Mesothelial cell of epicardium (in vitro differentiated cells): ENCODE measurements around the gene HHEX. TPM values are rescaled to one million over a fixed set of nuclear protein-coding genes. Genes with fewer than 3 reads are reported as not detected.

ENCODE experiments used
- DNase-seq, 2 experiments: peaks; one replicate each; pipeline ENCODE4 v3.0.0; 2021; ENCODE audit warnings: low spot score in 2 of 2; ENCODE audit not compliant: unreplicated experiment in 2 of 2
- H3K27ac Mint-ChIP-seq: 2 replicates; pipeline ENCODE4 v1.8.0; 2021; ENCODE audit warnings: mixed read lengths
- H3K27me3 Mint-ChIP-seq: 2 replicates; pipeline ENCODE4 v1.8.0; 2021; ENCODE audit warnings: low read depth, mixed read lengths
- H3K36me3 Mint-ChIP-seq: 2 replicates; pipeline ENCODE4 v1.8.0; 2021; ENCODE audit warnings: mixed read lengths
- H3K4me1 Mint-ChIP-seq: 2 replicates; pipeline ENCODE4 v1.8.0; 2021; ENCODE audit warnings: mixed read lengths
- H3K4me3 Mint-ChIP-seq: 2 replicates; pipeline ENCODE4 v1.8.0; 2021; ENCODE audit warnings: mild to moderate bottlenecking, moderate library complexity, mixed read lengths
- H3K9me3 Mint-ChIP-seq: 2 replicates; pipeline ENCODE4 v1.8.0; 2021; ENCODE audit warnings: mixed read lengths
- CTCF ChIP-seq: fragments of 200-600 bp; sonication (generic); IDR thresholded peaks from one replicate; pipeline ENCODE4 v1.5.0; 2021; ENCODE audit warnings: antibody characterized with exemption; ENCODE audit not compliant: unreplicated experiment
- total RNA-seq: library from RNA; stranded (reverse); gene quantifications from 3 replicates; pipeline ENCODE4 v1.2.1, GENCODE V29; 2021

Gene HHEX
- total RNA-seq, 1 donor from 2014 or later = 0.13 TPM

- TF ChIP-seq CTCF = no peak
- peak in 1 of 2 experiments; percentile 43 for DNase-seq
- Mint-ChIP-seq H3K27me3 (peaks cover 97% of the 10 kb centered on the region), H3K36me3 (no peaks in the 10 kb centered on the region), H3K27ac (no peak overlapping the region), H3K9me3 (no peaks in the 10 kb centered on the region), H3K4me1 (peaks cover 32% of the 10 kb centered on the region), H3K4me3 (peak overlapping the region; percentile 33)
Observed at GRCh38 chr10:92695679-92696605, 6.2 kb downstream of the HHEX start.

GRCh38 chr10:92696606-92697383 lies 7.0 kb downstream of the HHEX start:
- DNase-seq = no peak
- Mint-ChIP-seq H3K36me3 (no peaks in the 10 kb centered on the region), H3K4me1 (peaks cover 28% of the 10 kb centered on the region), H3K27ac (no peak overlapping the region), H3K9me3 (no peaks in the 10 kb centered on the region), H3K27me3 (peaks cover 97% of the 10 kb centered on the region), H3K4me3 (peak overlapping the region; percentile 9)
- TF ChIP-seq CTCF = no peak

GRCh38 chr10:92697663-92698511 lies 8.1 kb downstream of the HHEX start:
- Mint-ChIP-seq H3K27me3 (peaks cover 95% of the 10 kb centered on the region), H3K4me1 (peaks cover 20% of the 10 kb centered on the region), H3K36me3 (no peaks in the 10 kb centered on the region), H3K4me3 (no peak overlapping the region), H3K27ac (no peak overlapping the region), H3K9me3 (no peaks in the 10 kb centered on the region)
- DNase-seq = no peak
- TF ChIP-seq CTCF = no peak

GRCh38 chr10:92699193-92699517 lies 9.4 kb downstream of the HHEX start:
- H3K36me3 Mint-ChIP-seq = no peaks in the 10 kb centered on the region
- H3K4me1 Mint-ChIP-seq = peaks cover 20% of the 10 kb centered on the region
- H3K27me3 Mint-ChIP-seq = peaks cover 93% of the 10 kb centered on the region
- no peak for TF ChIP-seq CTCF
- H3K4me3 Mint-ChIP-seq = peak overlapping the region; percentile 73
- DNase-seq = no peak
- H3K9me3 Mint-ChIP-seq = no peaks in the 10 kb centered on the region
- no peak overlapping the region for H3K27ac Mint-ChIP-seq
